HFFc6 (cell line): ENCODE measurements around the gene RPUSD4. TPM values are rescaled to one million over a fixed set of nuclear protein-coding genes. Genes with fewer than 3 reads are reported as not detected.
"Not testable (repeated sequence)": the region's sequence is repeated elsewhere in the genome, so short reads cannot be mapped to it uniquely, and the experiment has no call there.

Experiments
- DNase-seq: peaks from one replicate; pipeline ENCODE4 v3.0.0-alpha.2; 2018
- H3K27ac Mint-ChIP-seq: 2 replicates; pipeline ENCODE4 v1.8.0; 2020; ENCODE audit warnings: mild to moderate bottlenecking, mixed read lengths
- H3K27me3 Mint-ChIP-seq: 2 replicates; pipeline ENCODE4 v1.8.0; 2021; ENCODE audit warnings: mild to moderate bottlenecking, moderate library complexity, mixed read lengths; ENCODE audit not compliant: insufficient read depth
- H3K36me3 Mint-ChIP-seq: 2 replicates; pipeline ENCODE4 v1.8.0; 2021; ENCODE audit warnings: low read depth, mixed read lengths
- H3K4me1 Mint-ChIP-seq: 2 replicates; pipeline ENCODE4 v1.8.0; 2020; ENCODE audit warnings: low read depth, mixed read lengths
- H3K4me3 Mint-ChIP-seq: 2 replicates; pipeline ENCODE4 v1.8.0; 2020; ENCODE audit warnings: mild to moderate bottlenecking, moderate library complexity, mixed read lengths
- H3K9me3 Mint-ChIP-seq: 2 replicates; pipeline ENCODE4 v1.8.0; 2020; ENCODE audit warnings: mild to moderate bottlenecking, mixed read lengths
- CTCF ChIP-seq: fragments of 200-600 bp; sonication (generic); IDR thresholded peaks from 2 replicates; pipeline ENCODE4 v1.5.0; 2021; ENCODE audit warnings: antibody characterized with exemption, mild to moderate bottlenecking
- long read RNA-seq: library from polyadenylated mRNA; unstranded; transcript quantifications from one replicate; pipeline ENCODE4 v2.0.0, GENCODE V29; 2019
- total RNA-seq, 6 experiments: library from RNA; stranded (reverse); fragmentation: NEBNext Ultra II Directional; extraction: Animal tissue kit (Norgen Biotek cat#: 25700); gene quantifications; 2 replicates in 1 of 6; 3 replicates in 5 of 6; pipeline ENCODE4 v1.2.3, GENCODE V29; 2021

Gene RPUSD4
- 10 to 100 TPM; 18.8 to 20.9 (median 19.6) TPM for total RNA-seq
- long read RNA-seq, transcript RPUSD4-201 (7 exons, 2,512 nt), result major isoform, 33 of 42 reads
- long read RNA-seq, partial matches to known transcripts, result 1 of 42 reads
- long read RNA-seq, other reads (novel, unspliced or antisense), result 5 of 42 reads

DNA sequence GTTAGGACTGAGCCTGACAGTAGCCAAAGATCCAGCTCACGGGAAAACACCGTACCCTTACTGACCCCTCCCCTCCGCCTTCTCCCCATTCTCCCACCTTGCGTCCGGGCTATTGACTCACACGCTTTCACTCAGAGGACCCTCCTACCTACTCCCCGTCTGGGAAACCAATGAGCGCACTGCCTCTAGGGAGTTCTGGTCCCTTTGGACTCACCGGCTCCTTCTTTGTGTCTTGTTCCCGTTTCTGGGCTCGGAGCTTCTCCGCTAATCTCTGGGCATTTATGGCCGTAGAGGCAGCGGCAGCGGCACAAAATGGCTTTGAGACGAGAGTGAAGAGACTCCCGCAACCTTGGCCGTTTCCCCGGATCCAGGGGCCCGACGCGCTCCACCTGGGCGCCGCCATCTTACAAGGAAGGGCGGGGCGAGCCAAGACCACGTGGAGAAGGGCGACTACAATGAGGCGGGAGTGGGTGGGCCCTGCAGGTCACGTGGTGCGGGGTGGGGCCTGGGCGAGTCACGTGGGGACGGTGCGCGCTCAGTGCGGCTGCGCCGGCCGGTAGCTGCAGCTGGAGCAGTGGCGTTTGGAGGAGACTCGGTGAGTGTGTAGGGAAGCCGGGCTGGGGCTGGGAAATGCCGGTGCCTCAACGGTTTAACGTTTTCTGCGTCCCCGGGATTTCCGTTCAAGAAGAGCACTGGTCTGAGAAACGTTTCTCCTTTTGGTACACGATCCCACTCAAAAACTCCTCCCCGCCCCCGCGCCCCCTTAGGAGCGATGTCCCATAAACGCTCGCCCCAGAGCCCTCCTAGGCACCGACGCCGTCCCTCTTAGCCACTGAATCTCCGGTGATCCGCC lies at the start of gene RPUSD4, which contains the start of gene FAM118B:
RPUSD4 (minus strand) TSS at position 415 of the 853 bp plus-strand sequence; CDS start at position 403, 12 bp downstream.
FAM118B (plus strand) TSS at position 547 of the 853 bp plus-strand sequence. CDS start 23,220 bp downstream, outside the sequence.
- Mint-ChIP-seq H3K4me3 (peak within 1 kb of the TSS; percentile 92), H3K27me3 (peaks cover 9% of the 10 kb centered on the region), H3K4me1 (peaks cover 26% of the 10 kb centered on the region), H3K27ac (peak within 1 kb of the TSS; percentile 86), H3K36me3 (peaks cover 4% of the 10 kb centered on the region; the same call in 1 of the 2 replicates), H3K9me3 (no peaks in the 10 kb centered on the region)
- peak; percentile 96 for DNase-seq
- no peak for TF ChIP-seq CTCF

DNA sequence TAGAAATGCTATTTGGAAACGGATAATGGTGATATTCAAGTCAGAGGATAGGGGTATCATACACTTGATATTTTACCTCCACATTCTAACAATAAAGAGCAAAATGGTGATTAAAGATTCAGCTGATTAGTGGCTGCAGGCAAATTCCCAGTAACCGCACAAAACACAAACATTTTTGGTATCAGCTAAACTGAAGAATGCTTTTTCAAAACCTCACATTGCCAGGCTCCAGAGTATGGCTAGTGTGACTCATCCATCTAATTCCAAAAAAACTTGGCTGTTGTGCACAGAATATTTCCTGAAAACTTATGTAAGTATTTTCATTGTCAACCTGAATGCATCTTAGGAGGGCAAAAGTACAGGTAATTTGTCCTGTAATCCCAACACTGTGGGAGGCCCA lies 46.3 kb upstream of the RPUSD4 start:
- Mint-ChIP-seq H3K4me3 (peak overlapping the region; percentile 23; the same call in 1 of the 2 replicates), H3K36me3 (peaks cover 40% of the 10 kb centered on the region), H3K9me3 (no peaks in the 10 kb centered on the region), H3K4me1 (peaks cover 37% of the 10 kb centered on the region), H3K27me3 (no peaks in the 10 kb centered on the region), H3K27ac (peak overlapping the region; percentile 60)
- TF ChIP-seq CTCF, result no peak
- DNase-seq, result peak; percentile 74

- H3K27me3 Mint-ChIP-seq, result no peaks in the 10 kb centered on the region
- DNase-seq, result no peak
- peak overlapping the region; percentile 23; the same call in 1 of the 2 replicates for H3K4me3 Mint-ChIP-seq
- no peak for TF ChIP-seq CTCF
- H3K4me1 Mint-ChIP-seq, result peaks cover 37% of the 10 kb centered on the region
- no peaks in the 10 kb centered on the region for H3K9me3 Mint-ChIP-seq
- peaks cover 43% of the 10 kb centered on the region for H3K36me3 Mint-ChIP-seq
- peak overlapping the region; percentile 42; the same call in 1 of the 2 replicates for H3K27ac Mint-ChIP-seq
These were observed 45.7 kb upstream of the RPUSD4 start for GRCh38 chr11:126257144-126257543.

DNA sequence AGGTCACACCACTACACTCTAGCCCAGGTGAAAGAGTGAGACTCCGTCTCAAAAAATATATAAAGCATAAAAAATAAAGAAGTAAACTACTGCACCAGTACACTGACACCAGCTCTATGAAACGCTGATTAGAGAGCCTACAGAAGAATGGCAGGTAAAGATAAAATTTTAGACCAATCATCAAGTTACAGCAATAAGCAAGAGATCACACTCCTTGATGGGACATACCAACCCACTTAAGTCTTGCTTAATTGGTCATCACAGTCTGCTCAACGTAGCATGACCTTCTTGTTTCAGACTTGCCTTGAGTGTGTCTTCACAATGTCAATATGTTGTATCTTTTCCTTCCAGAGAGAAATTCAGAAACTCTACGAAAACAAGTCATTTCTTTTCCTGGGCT lies 44.8 kb upstream of the RPUSD4 start:
- Mint-ChIP-seq H3K4me3 (no peak overlapping the region), H3K36me3 (peaks cover 44% of the 10 kb centered on the region), H3K27me3 (no peaks in the 10 kb centered on the region; the same call in 1 of the 2 replicates), H3K27ac (no peak overlapping the region), H3K9me3 (no peaks in the 10 kb centered on the region), H3K4me1 (peaks cover 37% of the 10 kb centered on the region)
- no peak for DNase-seq
- no peak for TF ChIP-seq CTCF

DNA sequence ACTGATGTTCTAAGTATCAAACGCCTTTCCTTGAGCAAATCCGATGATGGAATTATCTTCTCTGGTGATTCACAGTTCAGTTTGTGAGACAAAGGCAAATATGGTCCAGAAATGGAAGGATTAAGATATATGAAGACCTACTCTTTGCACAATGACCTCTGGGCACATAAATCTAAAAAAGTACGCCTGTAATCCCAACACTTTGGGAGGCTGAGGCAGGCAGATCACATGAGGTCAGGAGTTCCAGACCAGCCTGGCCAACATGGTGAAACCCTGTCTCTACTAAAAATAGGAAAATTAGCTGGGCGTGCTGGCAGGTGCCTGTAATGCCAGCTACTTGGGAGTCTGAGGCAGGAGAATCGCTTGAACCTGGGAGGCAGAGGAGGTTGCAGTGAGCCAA lies 44.1 kb upstream of the RPUSD4 start:
- H3K27me3 Mint-ChIP-seq, H3K9me3 Mint-ChIP-seq, DNase-seq, H3K4me3 Mint-ChIP-seq, H3K27ac Mint-ChIP-seq: not testable (repeated sequence)
- peaks cover 38% of the 10 kb centered on the region for H3K36me3 Mint-ChIP-seq
- peaks cover 30% of the 10 kb centered on the region for H3K4me1 Mint-ChIP-seq

GRCh38 chr11:126254819-126255218 lies 43.4 kb upstream of the RPUSD4 start:
- Mint-ChIP-seq H3K4me3 (no peak overlapping the region), H3K4me1 (peaks cover 29% of the 10 kb centered on the region), H3K27ac (no peak overlapping the region), H3K36me3 (peaks cover 37% of the 10 kb centered on the region), H3K9me3 (no peaks in the 10 kb centered on the region), H3K27me3 (no peaks in the 10 kb centered on the region; the same call in 1 of the 2 replicates)
- DNase-seq, result no peak
- TF ChIP-seq CTCF, result no peak
